ENCODE measurements around the gene TRIM15.
"Not testable (repeated sequence)": the region's sequence is repeated elsewhere in the genome, so short reads cannot be mapped to it uniquely, and the experiment has no call there.

The TRIM15 gene

GRCh38 chr6:30198166-30199084 is 35.1 kb downstream of the TRIM15 start:
- DNase-seq (ENCODE audit: low read depth, low spot score), result no peak

GRCh38 chr6:30200551-30201281 is 37.4 kb downstream of the TRIM15 start:
- DNase-seq (ENCODE audit: low read depth, low spot score), result no peak

DNA sequence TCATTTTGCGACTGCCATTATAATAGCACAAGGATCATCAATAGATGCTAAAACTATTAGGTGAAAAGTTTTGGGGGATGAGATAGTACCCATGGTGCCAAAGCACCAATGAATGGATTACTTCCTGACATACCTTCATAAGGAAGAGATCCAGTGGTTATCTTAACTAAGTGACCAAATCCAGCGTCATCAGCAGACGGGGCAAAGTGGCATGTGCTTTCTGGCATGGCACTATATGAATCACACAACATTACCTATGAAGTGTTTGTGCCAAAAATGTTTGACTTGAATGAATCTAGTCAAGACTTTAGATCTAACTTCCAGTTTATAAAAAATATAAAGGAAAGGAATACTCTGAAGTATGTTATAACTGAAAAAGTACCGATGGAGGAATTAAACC is 39.0 kb downstream of the TRIM15 start:
- DNase-seq (ENCODE audit: low read depth, low spot score), result no peak

DNA sequence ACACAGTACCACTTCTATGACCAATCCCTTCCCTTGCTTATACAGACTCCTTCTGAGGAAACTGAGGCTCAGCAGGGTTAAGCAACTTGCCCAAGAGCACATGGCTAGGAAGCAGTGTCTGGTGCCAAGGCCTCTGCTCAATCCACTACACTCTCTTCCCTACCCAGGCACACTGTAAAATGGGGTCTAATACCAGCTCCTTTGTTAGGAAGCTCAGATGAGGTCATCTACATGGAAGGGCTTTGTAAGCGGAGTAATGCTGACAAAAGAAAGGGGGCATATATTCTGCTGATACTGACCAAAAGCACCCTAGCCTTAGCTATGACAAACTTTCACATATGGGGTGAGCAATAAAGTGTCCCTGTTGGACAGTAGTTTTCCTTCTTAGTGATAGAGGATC is 40.8 kb downstream of the TRIM15 start:
- DNase-seq (ENCODE audit: low read depth, low spot score), result no peak

DNA sequence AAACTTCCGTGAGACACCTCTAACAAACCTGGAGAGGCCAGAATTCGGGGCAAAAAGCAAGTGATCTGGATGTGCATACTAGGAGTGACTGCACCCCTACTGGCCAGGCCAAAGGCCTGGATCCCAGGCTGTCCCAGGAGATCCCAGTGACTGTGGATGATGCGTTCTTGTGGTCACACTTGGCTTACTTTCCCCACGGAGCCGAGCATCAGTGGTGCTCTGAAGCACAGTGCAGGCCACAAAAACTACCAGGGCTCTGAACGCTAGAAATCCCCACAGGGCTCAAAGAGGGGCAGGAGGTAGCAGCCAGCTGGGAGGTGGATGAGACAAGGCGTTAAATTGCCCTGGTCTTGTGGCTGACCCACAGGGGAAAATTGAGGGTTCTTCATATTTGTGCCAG is 42.8 kb downstream of the TRIM15 start:
- DNase-seq (ENCODE audit: low read depth, low spot score), result peak; percentile 24

DNA sequence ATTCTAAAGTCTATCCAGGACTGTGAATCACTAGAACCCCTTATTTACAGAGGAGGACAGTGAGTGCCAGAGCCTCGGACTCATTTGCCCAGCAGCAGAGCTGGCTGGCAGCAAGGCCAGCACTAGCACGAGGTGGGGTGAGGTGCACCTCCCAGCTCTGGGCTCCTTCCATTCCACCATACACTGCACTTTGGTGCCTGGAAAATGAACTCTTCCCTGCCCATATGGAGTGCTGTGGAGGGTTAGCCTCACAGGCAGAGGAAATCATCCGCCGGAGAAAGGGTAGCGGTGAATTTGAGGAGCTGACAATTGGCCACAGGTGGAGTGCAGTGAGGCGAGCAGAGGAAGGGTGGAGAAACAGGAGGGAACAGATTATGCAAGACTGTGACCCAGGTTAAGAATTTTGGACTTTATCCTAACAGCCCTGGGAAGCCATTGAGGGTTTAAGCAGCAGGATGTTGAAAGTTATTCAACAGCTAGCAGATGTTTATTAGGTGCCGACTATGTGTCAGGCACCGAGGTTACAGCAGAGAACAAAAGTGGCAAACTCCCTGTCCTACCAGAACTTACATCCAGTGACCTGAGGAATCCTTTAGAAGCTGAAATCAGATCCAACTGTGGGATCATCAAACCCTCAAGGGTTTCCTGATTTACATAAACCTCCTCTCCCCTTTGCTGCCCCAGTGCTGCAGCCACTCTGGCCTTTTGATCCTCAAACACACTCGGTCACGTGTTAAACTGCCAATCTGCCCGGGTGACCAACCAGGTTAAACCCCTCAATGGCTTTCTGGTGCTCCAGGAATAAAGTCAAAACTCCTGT is 43.7 kb downstream of the TRIM15 start:
- DNase-seq (ENCODE audit: low read depth, low spot score), result no peak

- peak; percentile 17 for DNase-seq (ENCODE audit: low read depth, low spot score)
Measured at GRCh38 chr6:30207619-30208295, 44.4 kb downstream of the TRIM15 start.

- DNase-seq (ENCODE audit: low read depth, low spot score), result no peak
Measured at GRCh38 chr6:30211306-30211705, 48.0 kb downstream of the TRIM15 start.

- no peak for DNase-seq (ENCODE audit: low read depth, low spot score)
Measured at GRCh38 chr6:30211899-30212298, 48.6 kb downstream of the TRIM15 start.

DNA sequence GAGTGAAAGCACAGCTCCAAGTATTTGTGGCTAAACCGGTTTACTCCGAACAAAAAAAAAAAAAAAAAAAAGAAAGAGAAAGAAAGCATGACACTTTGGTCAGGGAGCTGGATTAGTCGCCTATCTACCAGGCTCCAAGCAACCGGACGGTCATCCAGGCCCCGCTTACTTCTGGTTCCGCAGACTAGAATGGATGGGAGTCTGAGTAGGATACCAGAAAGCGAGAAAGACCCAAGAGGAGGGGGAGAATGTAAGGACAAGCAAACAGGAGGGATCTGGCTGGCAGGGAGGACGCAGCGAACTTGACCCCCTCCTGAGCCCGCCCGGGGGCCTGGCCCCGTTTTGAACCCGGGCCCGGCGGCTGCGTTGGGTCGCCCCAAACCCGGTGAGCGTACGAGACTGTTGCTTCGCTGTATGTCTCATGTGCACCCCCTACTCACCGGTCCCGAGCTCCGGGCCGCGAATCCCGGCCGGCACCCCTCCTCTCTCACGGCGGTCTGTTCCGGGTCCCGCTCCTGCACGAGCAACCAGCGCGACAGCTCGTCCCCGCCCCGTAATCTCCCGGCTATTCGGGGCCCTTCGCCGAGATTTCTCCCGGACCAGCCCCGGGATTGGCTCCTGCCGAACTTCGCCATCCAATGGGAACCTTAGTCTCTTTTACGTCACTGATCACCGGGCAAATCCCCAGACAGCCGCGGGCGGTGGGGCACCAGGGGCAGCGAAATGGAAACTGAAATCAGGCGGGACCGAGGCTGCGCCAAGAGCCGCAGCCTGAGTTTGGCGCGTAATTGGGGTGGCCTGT is 49.7 kb downstream of the TRIM15 start, which contains the start of gene TRIM26:
Gene TRIM26, minus strand, starts transcription at position 542 of the 802 bp plus-strand sequence. CDS start 14,303 bp downstream, outside the sequence.
- DNase-seq (ENCODE audit: low read depth, low spot score), result peak; percentile 99

DNA sequence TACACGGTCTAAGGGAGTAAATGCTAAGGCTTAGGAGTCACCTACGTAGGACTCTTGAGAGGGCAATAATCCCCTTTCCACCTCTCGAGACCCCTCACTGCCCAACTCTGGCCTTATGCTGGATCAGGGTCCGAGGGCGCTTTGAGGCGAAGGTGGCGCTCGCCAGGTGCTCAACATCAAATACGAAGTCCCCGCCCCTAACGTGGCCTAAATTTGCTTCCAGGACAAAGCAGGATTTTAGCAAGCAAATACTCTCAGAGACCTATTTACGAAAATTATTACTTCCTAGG is 50.3 kb downstream of the TRIM15 start:
- DNase-seq (ENCODE audit: low read depth, low spot score), result no peak

- peak; percentile 83 for DNase-seq (ENCODE audit: low read depth, low spot score)
Measured at GRCh38 chr6:30213957-30214656, 50.8 kb downstream of the TRIM15 start.

- no peak for DNase-seq (ENCODE audit: low read depth, low spot score)
Measured at GRCh38 chr6:30214657-30214982, 51.3 kb downstream of the TRIM15 start.

GRCh38 chr6:30216096-30216495 is 52.8 kb downstream of the TRIM15 start:
- no peak for DNase-seq (ENCODE audit: low read depth, low spot score)

GRCh38 chr6:30219244-30219643 is 55.9 kb downstream of the TRIM15 start:
- peak; percentile 70 for DNase-seq (ENCODE audit: low read depth, low spot score)

- DNase-seq (ENCODE audit: low read depth, low spot score), result not testable (repeated sequence)
Measured at GRCh38 chr6:30221395-30221794, 58.0 kb downstream of the TRIM15 start.

- not testable (repeated sequence) for DNase-seq (ENCODE audit: low read depth, low spot score)
Measured at GRCh38 chr6:30221956-30222355, 58.6 kb downstream of the TRIM15 start.
